Activated T-helper 9 cell treated with anti-CD3 and anti-CD28 coated beads, Interleukin-2, amount 50 U/mL, for 16 hours (primary cell): Measurements from ENCODE around the gene PAF1.
"Not testable (repeated sequence)": the region's sequence is repeated elsewhere in the genome, so short reads cannot be mapped to it uniquely, and the experiment has no call there.

Source experiments
- DNase-seq: peaks from one replicate; pipeline ENCODE4 v3.0.0-alpha.2; 2020; ENCODE audit warnings: low read depth

The PAF1 gene

GRCh38 chr19:39352381-39353255, 38.3 kb downstream of the PAF1 start:
- no peak for DNase-seq

DNA sequence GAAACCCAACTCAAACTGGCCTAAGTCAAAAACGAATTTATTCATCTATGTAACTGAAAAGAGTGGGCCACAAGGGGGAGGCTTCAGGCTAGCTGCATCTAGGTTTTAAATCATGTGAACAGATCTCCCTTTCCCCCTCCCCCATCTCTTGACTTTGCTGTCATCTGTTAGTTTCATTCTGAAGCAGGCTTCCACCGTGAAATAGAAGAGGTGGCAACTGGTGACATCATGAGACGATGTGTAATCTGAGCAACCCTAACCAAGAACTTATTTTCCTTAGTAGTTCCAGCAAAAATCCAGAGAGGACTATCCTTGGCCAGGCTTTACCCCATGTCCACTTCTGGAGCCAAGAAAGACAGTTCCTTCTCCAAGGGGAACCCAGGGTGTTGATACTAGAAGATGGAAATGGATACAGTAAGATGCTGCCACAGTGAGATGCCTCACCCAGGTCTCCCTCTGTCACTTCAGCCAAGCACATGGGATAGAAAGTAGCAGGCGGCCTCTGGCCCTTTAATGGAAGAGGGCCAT, 39.3 kb downstream of the PAF1 start:
- DNase-seq = no peak

DNA sequence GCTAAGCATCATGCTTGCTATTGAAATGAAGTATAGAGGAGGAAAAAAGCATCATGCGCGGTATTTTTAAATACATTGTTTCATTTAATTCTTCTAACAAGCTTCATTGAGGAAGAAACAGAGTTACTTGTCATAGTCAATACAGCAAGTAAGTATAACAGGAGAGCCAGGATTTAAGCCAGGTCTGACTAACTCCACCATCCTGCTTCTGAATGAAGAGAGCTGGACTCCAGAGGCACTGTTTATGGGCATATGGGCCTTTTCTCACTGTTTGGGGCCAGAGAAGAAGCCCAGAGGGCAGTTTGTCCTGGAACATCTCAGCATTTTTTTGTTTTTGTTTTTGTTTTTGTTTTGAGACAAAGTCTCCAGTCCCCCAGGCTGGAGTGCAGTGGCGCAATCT, 40.8 kb downstream of the PAF1 start:
- DNase-seq = no peak

- no peak for DNase-seq
Measured at GRCh38 chr19:39349326-39349725, 41.6 kb downstream of the PAF1 start.

- no peak for DNase-seq
Measured at GRCh38 chr19:39347332-39348164, 43.4 kb downstream of the PAF1 start.

GRCh38 chr19:39345956-39346355, 45.0 kb downstream of the PAF1 start:
- no peak for DNase-seq

DNA sequence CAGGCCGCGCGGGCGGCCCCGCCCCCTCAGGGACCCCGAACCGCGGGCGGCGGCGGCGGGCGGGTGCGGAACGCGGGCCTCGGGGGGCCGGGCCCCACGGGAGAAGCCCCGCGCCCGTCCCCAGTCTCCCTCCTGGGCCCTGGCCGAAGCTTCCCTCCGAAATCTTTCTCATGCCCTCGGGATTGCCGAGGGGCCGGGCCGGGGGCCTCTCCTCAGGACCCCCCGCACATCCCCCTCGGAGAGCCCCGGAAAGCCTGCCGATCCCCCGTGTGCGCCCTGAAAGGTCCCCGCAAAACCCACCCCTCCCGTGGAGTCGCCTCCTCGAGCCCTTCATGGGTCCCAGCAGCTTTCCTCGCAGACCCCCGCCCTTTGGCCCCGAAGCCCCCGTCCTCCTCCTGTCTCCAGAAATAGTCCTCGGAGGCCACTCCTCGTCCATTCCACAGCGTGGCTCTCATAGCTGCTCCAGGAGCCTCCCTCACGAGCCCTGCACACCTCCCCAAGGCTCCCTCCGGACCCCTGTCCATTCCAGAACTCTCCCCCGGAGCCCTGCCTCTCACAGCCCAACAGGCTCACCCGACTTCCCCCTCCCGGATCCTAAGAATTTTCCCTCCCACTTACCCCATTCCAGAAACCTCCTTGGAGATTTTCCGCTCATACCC, 48.1 kb downstream of the PAF1 start:
- DNase-seq = no peak

DNA sequence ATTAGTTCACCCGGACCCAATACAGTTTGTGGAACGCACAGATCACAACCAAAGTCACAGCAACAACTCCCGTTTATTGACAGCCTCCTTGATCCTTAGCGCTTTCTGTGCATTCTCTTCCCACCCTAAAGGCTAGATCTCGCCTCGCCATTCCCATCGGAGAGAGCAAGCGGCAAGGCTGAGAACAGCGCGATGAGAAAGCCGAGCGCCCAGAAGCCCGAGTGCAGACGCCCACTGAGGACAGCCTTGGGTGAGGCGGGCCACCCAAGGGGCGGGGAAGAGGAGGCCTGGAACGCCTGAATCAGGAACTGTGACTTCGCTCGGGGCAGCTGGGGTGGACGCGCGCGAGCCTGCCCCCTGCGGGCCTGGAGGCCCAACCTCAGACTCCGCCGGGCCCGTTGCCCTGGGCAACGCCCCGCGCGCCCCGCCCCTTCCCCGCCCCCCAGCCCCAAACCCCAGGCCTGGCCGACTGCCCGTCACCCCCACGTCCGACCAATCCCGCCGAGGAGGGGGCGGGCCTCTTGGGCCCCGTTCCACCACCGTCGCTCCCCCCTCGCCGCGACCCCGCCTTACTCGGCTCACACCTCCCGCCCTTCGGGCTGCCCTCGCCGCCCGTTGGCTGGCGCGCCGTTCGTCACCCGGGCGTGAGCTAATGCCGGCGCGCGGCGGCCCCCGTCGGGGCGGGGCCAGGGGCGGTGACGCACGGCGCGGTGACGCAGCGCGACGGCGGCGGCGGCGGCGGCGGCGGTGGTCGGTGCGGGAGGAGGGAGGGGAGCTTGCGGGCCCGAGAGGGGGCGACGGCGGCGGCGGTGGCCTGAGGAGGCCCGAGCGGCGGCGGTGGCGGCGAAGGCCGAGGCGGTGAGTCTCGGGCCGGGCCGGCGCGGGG, 48.9 kb downstream of the PAF1 start, which contains the start of gene SAMD4B:
Gene SAMD4B, plus strand, starts transcription at position 703 of the 886 bp plus-strand sequence. CDS start 14,473 bp downstream, outside the sequence.
- peak; percentile 99 for DNase-seq

- no peak for DNase-seq
Measured at GRCh38 chr19:39341129-39341718, 49.7 kb downstream of the PAF1 start.

DNA sequence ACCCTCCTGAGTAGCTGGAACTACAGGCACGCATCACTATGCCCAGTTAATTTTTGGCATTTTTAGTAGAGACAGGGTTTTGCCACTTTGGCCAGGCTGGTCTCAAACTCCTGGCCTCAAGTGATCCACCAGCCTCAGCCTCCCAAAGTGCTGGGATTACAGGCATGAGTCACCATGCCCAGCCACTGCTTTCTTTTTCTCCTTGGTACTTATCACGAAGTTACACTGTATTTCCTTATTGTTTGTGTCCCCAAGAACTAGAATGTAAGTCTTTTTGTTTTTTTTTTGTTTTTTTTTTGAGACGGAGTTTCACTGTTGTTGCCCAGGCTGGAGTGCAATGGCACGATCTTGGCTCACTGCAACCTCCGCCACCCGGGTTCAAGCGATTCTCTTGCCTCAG, 50.8 kb downstream of the PAF1 start:
- DNase-seq = not testable (repeated sequence)

- no peak for DNase-seq
Measured at GRCh38 chr19:39339674-39340073, 51.2 kb downstream of the PAF1 start.

GRCh38 chr19:39336483-39336882, 54.4 kb downstream of the PAF1 start:
- DNase-seq = no peak
